Hindlimb muscle (tissue), 1 donor: ENCODE results near the gene SLC25A6. TPM values are rescaled to one million over a fixed set of nuclear protein-coding genes. Genes with fewer than 3 reads are reported as not detected.
"Not testable (repeated sequence)": the region's sequence is repeated elsewhere in the genome, so short reads cannot be mapped to it uniquely, and the experiment has no call there.

Experiments
- DNase-seq: peaks from one replicate; pipeline ENCODE4 v3.0.0-alpha.2; 2013
- polyA plus RNA-seq: library from polyadenylated mRNA; unstranded; fragments of 120-200 nt; gene quantifications from one replicate; pipeline ENCODE4 v1.2.1, GENCODE V29; 2013; ENCODE audit not compliant: insufficient read length

SLC25A6 gene
- polyA plus RNA-seq, result 560 TPM

DNA sequence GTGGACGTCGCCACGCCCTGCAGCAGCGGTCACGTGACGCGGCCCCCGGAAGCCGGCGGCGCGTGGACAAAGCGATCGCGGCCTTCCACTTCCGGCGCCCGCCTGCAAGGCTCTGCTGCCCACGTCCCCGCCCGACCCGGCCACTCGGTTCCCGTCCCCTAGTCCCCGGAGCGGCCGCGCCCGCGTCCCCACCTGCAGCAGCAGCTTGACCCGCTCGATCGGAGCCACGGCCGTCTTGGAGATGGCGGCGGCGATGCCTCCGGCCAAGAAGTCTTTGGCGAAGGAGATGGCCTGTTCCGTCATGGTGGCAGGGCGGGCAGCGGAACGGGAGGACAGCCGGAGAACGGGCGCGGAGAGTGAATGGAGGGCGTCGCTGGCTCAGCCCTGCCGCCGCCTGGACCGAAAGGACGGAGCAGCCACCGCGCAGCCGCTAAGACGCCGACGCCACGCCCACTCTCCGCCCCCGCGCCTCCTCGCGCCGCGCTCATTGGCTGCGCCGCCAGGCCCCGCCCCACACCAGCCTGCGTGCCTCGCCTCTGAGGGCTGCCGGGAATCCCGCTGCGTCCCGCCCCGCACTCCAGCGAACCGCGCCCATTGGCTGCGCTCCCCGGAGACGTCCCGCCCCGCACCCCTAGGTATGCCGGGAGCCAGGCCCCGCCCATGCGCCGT lies at the start of gene SLC25A6:
TSS of gene SLC25A6 (minus strand) at position 407 of the 669 bp plus-strand sequence. CDS start at position 303, 104 bp downstream.
- DNase-seq, result peak; percentile 99

DNA sequence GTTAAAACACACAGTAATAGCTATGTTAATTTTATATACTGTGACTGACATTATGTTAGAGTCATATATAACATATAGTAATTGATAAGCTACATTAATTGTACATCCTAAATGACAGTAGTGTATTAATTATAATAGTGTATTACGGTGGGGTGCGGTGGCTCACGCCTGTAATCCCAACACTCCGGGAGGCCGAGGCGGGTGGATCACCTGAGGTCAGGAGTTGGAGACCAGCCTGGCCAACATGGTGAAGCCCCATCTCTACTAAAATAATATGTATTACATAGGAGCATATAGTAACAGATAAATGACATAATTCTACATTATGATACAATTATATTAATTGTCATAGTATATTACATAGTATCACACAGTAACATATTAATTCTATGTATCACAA lies 48.6 kb upstream of the SLC25A6 start:
- DNase-seq, result no peak

GRCh38 chrX:1435241-1435895 lies 43.5 kb upstream of the SLC25A6 start:
- DNase-seq, result no peak

DNA sequence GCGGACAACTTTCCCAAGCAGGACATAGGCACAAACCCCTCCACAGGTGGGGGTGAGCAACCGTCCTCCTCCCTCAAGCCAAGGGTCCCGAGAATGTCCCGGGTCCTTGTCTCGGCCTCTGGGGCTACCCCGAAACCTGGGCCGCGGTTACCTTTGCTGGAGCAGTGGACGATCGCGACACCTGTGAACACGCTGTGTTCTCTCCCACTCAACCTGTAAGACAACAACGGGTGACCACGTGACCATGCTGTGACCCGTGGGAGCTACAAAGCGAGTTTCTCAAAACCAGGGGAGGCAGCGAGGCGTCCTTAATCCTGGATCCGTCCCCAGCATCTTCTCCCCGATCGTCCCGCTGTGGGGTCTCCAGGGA lies 42.9 kb upstream of the SLC25A6 start:
- DNase-seq, result no peak

DNA sequence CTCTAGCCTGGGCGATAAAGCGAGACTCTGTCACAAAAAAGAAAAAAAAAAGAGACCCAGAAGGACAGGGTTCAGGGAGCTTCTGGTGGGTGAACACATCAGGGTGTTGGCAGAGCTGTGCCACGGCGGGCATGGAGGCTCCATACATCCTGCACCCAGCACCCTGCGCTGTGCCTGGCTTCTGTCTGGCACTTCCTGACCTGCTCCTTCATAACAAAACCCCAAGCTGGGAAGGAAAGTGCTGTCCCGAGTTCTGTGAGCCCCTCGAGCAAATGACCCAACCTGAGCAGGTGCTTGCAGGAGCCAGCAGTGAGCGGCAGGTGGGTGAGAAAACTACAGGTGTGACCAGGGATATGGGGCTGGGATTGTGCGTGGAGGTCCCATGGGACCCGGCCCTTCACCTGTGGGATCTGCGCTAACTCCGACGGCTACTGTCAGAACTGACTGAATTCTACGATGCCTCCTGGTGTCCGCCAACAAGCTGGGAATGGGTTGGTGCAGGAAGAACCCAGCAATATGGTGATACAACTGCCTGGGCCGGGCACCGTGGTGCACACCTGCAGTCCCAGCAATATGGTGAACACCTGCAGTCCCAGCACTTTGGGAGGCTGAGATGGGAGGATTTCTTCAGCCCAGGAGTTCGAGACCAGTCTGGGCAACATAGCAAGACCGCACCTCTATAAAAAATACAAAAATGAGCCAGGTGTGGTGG lies 41.9 kb upstream of the SLC25A6 start:
- no peak for DNase-seq

GRCh38 chrX:1430451-1430850 lies 38.5 kb upstream of the SLC25A6 start:
- no peak for DNase-seq

DNA sequence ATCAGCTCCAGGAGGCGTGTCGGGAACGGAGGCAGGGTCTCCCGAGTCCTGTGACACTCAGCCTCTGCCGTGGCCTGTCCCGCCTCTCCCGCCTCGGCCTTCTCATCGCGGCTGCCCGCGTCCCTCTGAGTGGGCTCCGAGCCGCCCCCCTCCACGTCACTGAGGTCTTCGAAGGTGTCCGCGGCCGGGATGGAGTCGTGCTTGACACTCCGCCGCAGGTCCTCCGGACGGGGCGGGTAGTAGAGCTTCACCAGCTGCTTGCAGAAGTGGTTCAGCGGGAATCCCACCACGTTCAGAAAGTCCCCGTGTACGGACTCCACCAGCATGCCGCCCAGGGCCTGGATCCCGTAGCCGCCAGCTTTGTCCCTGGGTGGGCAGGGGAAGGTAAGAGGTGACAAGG lies 35.8 kb upstream of the SLC25A6 start:
- no peak for DNase-seq

DNA sequence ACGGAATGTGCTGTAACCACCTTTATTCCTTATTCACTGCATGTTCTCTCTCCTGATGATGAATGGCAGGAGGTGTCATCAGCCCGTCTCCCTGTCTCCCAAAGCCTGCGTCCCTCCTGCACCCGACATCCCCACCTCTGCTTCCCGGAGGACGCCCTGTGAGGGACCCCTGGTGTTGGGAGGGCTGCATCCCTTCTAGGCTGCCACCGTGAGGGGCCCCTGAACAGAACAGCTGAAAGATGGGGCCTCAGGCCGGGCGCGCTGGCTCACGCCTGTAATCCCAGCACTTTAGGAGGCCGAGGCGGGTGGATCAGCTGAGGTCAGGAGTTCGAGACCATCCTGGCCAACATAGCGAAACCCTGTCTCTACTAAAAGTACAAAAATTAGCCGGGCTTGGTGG lies 34.4 kb upstream of the SLC25A6 start:
- not testable (repeated sequence) for DNase-seq

GRCh38 chrX:1425381-1425780 lies 33.5 kb upstream of the SLC25A6 start:
- DNase-seq, result no peak

- DNase-seq, result no peak
Measured at GRCh38 chrX:1424147-1424851, 32.4 kb upstream of the SLC25A6 start.

- DNase-seq, result no peak
Measured at GRCh38 chrX:1423215-1423614, 31.3 kb upstream of the SLC25A6 start.

- DNase-seq, result no peak
Measured at GRCh38 chrX:1422135-1422465, 30.2 kb upstream of the SLC25A6 start.

GRCh38 chrX:1421433-1422134 lies 29.7 kb upstream of the SLC25A6 start:
- no peak for DNase-seq

- no peak for DNase-seq
Measured at GRCh38 chrX:1420371-1420770, 28.5 kb upstream of the SLC25A6 start.

DNA sequence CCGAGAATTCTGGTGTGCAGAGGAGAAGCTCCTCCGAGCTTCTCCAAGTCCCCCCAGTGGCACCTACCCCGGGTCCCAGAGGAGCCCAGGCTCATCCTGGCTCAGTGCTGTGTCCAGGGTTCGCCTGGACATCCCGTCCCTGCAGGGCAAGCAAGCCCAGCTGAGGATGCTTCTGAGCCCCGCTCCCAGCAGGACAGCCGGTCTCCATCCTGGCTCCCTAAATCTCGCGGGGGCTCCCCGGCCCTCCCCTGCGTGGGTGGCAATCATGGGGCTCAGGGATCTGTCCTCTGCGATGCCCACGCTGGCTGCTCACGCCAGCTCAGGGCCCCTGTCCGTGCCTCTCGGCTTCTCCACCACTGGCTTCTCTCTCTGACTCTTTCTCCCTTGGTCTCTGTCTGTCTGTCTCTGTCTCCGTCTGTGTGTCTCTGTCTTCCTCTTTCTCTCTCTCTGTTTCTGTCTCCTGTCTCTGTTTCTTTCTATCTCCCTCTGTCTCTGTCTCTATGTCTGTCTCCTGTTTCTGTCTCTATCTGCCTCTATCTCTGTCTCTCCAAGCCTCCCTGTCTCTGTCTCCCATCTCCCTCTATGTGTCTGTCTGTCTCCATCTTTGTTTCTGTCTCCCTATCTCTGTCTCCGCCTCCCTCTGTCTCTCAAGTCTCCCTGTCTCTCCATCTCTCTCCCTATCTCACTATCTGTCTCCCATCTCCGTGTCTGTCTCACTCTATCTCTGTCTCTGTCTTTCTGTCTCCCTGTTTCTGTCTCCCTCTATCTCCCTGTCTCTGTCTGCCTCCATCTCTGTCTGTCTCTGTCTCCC lies 27.8 kb upstream of the SLC25A6 start:
- no peak for DNase-seq

- DNase-seq, result no peak
Measured at GRCh38 chrX:1418901-1419544, 27.1 kb upstream of the SLC25A6 start.

- no peak for DNase-seq
Measured at GRCh38 chrX:1417921-1418771, 26.2 kb upstream of the SLC25A6 start.

- DNase-seq, result no peak
Measured at GRCh38 chrX:1416965-1417760, 25.2 kb upstream of the SLC25A6 start.

DNA sequence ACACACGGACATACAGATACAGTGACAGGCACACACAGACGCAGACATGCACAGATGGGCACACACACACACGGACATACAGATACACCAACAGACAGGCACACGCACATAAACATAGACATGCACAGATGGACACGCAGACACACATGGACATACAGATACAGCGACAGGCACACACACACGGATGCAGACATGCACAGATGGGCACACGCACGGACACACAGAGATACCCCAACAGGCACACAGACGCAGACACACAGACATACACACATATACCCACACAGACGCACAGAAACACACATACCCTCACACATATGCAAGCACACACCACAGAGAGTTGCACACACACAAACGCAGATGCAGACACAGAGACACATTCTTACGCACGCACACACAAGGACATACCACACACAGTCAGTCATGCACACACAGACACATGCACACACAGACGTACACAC lies 24.4 kb upstream of the SLC25A6 start:
- DNase-seq, result no peak
